Left renal cortex interstitium (tissue), 4 donors: ENCODE data around the gene PTRH2. TPM values are rescaled to one million over a fixed set of nuclear protein-coding genes. Genes with fewer than 3 reads are reported as not detected.
"Not testable (repeated sequence)": the region's sequence is repeated elsewhere in the genome, so short reads cannot be mapped to it uniquely, and the experiment has no call there.

Experiments used
- DNase-seq, 4 donors: peaks; one replicate each; pipeline ENCODE4 v3.0.0-alpha.2; 2013; ENCODE audit warnings: low read depth in 4 of 4, low spot score in 2 of 4, missing footprints in 1 of 4
- polyA plus RNA-seq, 4 donors: library from polyadenylated mRNA; unstranded; fragments of 120-200 nt; gene quantifications; one replicate each; pipeline ENCODE4 v1.2.1, GENCODE V29; 2013; ENCODE audit not compliant: insufficient read length in 4 of 4

Gene PTRH2
- polyA plus RNA-seq, 4 donors = 23.1 to 27.1 (median 25.6) TPM

DNA sequence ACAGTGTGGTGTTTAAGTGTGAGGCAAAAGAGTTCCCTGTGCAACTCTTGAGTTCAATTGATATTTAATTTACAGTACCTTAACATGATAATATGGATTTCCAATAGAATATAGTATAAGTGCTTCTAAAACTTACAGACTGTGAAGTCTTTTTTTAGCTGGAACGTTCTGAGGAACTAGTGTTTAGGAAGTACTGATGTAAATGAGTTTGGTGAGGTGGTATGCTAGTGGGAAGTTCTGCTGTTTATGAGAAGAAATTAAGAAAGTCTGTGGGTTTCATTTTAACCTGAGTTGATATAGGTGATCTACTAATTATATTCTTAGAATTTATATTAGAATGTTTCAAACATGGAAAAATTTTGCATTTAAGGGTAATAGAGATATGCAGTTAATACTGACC, 32.0 kb downstream of the PTRH2 start:
- no peak for DNase-seq

DNA sequence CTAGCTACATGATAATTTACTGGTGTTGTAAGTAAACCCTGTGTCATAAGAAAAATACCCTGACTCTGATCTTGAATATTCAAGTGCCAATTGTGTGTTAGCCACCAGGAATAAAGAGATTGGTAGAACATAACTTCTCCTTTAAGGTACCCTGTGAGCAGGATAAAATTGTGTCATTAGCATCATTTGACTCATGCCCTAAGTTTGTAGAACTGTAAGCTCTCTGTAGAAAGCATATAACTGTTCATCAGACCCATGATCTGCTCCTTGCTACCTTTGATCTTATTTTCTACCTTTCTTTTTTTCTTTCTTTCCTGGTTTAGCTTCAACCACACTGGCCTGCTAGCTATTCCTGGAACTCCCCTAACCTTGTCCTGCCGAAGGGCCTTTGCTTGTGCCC, 35.8 kb downstream of the PTRH2 start:
- no peak for DNase-seq

DNA sequence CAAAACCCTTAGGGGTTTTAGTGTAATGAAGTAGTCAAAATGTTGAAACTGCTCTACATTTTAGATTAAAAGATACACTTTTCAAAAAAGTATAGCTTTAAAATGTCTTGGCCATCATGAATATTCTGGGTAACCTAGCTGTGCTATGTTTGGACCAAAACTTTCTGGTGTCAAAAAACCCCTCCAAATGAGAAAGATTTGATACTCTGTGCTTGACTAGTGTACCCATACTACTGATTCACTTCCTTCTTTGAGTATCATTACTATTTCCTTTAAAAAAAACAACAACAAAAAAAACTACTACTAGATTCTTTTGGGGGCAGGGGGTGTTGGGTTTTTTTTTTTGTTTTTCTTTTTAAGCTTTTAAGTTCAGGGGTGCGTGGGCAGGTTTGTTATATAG, 37.3 kb downstream of the PTRH2 start:
- no peak for DNase-seq

DNA sequence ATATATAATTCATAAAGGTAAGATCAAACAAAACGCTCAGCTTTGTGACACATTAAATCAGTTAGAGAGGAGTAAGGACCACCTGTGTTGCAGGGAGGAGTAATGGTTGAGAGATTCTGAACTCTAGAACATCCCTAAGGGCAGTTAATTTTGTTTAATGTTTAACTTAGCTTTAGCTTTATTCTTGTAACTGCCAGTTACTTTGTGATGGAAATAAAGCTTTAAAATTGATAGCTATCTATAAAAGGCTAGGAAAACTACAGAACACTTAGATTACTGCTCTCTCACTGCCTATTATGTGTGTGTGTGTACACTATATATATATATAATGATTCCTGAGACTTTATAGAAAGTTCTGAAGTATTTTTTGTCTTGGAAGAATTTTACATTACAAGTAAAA, 37.8 kb downstream of the PTRH2 start:
- peak in 3 of 4 donors; percentile 11 to 41 (median 18) for DNase-seq

DNA sequence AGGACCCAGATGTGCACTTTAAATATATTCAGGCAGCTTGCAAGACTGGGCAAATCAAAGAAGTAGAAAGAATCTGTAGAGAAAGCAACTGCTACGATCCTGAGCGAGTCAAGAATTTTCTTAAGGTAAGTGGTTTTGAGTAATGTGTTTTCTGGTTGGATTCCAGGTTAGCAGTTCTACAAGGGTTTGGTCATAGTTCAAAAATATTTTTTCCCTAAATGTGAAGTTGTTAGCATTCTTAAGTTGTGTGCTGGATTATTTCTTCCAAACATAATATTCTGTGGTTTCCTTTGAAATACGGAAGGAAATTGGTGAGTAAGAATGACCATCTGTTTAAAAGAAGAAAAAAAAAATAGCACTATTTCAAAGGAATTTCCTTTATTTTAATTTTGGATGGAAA, 38.4 kb downstream of the PTRH2 start:
- no peak for DNase-seq

DNA sequence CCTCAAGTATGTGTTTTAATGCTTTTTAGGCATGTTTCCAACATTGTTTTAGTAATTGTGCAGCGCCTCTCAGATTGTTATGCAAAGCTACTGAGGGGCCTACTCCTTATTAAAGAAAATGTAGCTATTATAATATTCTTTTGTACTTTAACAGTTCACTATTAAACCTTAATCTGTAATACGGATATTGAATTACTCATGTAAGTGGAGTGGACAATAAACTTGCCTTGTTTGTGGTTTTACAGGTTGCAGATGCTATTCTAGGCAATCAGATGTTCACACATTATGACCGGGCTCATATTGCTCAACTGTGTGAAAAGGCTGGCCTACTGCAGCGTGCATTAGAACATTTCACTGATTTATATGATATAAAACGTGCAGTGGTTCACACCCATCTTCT, 41.0 kb downstream of the PTRH2 start:
- no peak for DNase-seq

DNA sequence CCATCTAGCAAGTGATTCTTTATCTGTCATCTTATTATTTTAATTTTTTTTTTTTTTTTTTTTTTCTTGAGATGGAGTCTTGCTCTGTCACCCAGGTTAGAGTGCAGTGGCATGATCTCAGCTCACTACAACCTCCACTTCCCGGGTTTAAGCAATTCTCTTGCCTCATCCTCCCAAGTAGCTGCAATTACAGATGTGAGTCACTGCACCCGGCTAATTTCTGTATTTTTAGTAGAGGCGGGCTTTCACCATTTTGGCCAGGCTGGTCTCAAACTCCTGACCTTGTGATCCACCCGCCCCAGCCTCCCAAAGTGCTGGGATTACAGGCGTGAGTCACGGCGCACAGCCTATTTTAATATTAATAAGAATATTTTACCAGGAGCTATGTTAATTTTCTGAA, 50.6 kb downstream of the PTRH2 start:
- DNase-seq = not testable (repeated sequence)

DNA sequence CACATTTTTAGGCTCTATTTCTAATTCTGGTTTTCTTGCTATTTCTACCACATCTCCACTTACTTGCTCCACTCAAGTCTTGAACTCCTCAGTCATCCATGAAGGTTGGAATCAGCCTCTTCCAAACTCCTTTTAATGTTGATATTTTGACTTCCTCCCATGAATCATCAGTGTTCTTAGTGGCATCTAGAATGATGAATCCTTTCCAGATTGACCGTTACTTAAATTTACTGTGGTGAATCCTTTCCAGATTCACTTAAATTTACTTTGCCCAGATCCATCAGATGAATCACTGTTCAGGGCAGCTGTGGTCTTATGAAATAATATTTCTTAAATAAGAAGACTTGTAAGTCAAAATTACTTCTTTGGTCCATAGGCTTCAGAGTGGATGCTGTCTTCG, 55.1 kb downstream of the PTRH2 start:
- no peak for DNase-seq

DNA sequence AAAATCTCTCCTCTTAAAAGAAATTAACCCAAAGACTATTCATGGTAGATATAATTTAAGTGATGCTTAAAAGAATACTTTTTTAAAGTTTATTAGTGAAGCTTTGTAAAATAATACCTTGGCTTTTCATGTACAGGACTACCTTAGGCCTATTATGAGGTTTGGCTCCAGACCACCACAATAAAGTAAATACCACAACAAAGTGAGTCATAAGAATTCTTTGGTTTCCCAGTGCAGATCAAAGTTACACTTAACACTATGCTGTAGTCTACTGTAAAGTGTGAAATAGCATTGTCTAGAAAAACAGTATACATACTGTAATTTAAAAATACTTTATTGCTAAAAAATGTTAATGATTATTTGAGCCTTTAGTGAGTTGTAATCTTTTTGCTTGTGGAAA, 55.9 kb downstream of the PTRH2 start:
- no peak for DNase-seq

DNA sequence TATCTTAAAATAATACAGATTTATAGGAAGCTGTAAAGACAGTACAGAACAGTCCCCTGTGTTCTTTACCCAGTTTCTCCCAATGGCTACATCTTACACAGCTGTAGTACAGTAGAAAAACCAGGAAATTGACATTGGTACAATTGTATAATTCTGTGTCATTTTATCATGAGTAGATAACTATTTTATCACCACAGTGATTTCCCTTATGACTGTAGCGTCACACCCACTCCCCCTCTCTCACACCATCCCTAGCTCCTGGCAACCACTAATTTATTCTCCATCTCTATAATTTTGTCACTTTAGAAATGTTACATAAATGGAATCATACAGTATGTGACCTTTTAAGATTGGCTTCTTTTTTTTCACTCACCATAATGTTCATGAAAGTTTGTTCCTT, 56.6 kb downstream of the PTRH2 start:
- no peak for DNase-seq

DNA sequence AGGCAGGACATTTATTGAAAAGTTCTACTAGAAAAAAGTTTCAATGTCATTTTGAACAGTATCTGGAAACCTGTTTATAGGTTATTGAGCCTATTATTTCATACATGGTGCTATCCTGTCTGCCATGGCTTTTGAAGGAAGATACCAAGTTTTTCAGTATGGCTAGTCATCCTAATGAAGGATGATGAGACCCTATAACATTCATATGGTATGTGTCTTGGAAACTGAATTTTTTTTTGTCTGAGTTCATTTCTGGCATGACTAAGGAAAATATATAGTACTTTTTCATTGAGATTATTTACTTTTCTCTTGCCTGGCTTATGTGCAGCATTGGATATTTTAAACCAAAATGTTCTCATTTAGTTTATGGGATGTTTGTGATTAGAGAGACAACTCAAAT, 57.3 kb downstream of the PTRH2 start:
- DNase-seq = no peak

Other genes with a start within 250 kb of the PTRH2 start
- gene DHX40, start 141.8 kb downstream of the PTRH2 start, polyA plus RNA-seq = 10 to 100 TPM; 74.7 to 92.4 (median 84.3) TPM
- gene CLTC, start 87.5 kb downstream of the PTRH2 start, polyA plus RNA-seq = 100 to 1,000 TPM; 264 to 340 (median 288) TPM
- gene VMP1, start 224 bp upstream of the PTRH2 start, polyA plus RNA-seq = 100 to 1,000 TPM in 2 of 4 donors, 10 to 100 TPM in 2; 88.4 to 128 (median 102) TPM
- 10 to 100 TPM; 15.9 to 22.3 (median 18.4) TPM for gene TUBD1, start 185.5 kb upstream of the PTRH2 start, polyA plus RNA-seq
- 10 to 100 TPM; 32.2 to 48.0 (median 40.8) TPM for gene RPS6KB1, start 185.7 kb upstream of the PTRH2 start, polyA plus RNA-seq